ENCODE results near the gene KRT80.

Gene KRT80

GRCh38 chr12:52171950-52172512 lies 19.8 kb downstream of the KRT80 start:
- no peak overlapping the region for H3K27ac ChIP-seq
- TF ChIP-seq CTCF (conservative IDR thresholded peaks at IDR 0.05) = peak; percentile 70

- no peak overlapping the region for H3K27ac ChIP-seq
- TF ChIP-seq CTCF (conservative IDR thresholded peaks at IDR 0.05) = no peak
Measured at GRCh38 chr12:52170827-52171226, 21.0 kb downstream of the KRT80 start.

- no peak for TF ChIP-seq CTCF (conservative IDR thresholded peaks at IDR 0.05)
- H3K27ac ChIP-seq = no peak overlapping the region
Measured at GRCh38 chr12:52169886-52170285, 21.9 kb downstream of the KRT80 start.

- H3K27ac ChIP-seq = no peak overlapping the region
- TF ChIP-seq CTCF (conservative IDR thresholded peaks at IDR 0.05) = no peak
Measured at GRCh38 chr12:52168019-52168717, 23.6 kb downstream of the KRT80 start.

- TF ChIP-seq CTCF (conservative IDR thresholded peaks at IDR 0.05) = no peak
- H3K27ac ChIP-seq = no peak overlapping the region
Measured at GRCh38 chr12:52167526-52167925, 24.3 kb downstream of the KRT80 start.

- TF ChIP-seq CTCF (conservative IDR thresholded peaks at IDR 0.05) = no peak
- no peak overlapping the region for H3K27ac ChIP-seq
Measured at GRCh38 chr12:52166672-52167071, 25.1 kb downstream of the KRT80 start.

GRCh38 chr12:52165096-52165855 lies 26.5 kb downstream of the KRT80 start:
- TF ChIP-seq CTCF (conservative IDR thresholded peaks at IDR 0.05) = no peak
- H3K27ac ChIP-seq = peak overlapping the region; percentile 31; the same call in 1 of the 2 replicates

All from VCaP (cell line).